ENCODE measurements around the gene ABTB1.

ABTB1 gene

GRCh38 chr3:127667119-127667681 is 5.6 kb upstream of the ABTB1 start:
- Histone ChIP-seq H3K4me3 (ENCODE audit: low read length) (no peak overlapping the region), H3K9ac (ENCODE audit: low read length) (no peak overlapping the region), H3K36me3 (ENCODE audit: control insufficient read depth, insufficient read depth, low read length) (no peaks in the 10 kb centered on the region), H3K27me3 (ENCODE audit: control insufficient read depth, insufficient read depth, low read length) (no peaks in the 10 kb centered on the region), H3K9me3 (ENCODE audit: control insufficient read depth, low read length) (no peaks in the 10 kb centered on the region), H3K4me1 (ENCODE audit: control insufficient read depth, insufficient read depth, low read length) (peaks cover 9% of the 10 kb centered on the region)

GRCh38 chr3:127668906-127669305 is 3.8 kb upstream of the ABTB1 start:
- Histone ChIP-seq H3K36me3 (ENCODE audit: control insufficient read depth, insufficient read depth, low read length) (no peaks in the 10 kb centered on the region), H3K9ac (ENCODE audit: low read length) (no peak overlapping the region), H3K4me3 (ENCODE audit: low read length) (no peak overlapping the region), H3K4me1 (ENCODE audit: control insufficient read depth, insufficient read depth, low read length) (peaks cover 16% of the 10 kb centered on the region), H3K9me3 (ENCODE audit: control insufficient read depth, low read length) (no peaks in the 10 kb centered on the region), H3K27me3 (ENCODE audit: control insufficient read depth, insufficient read depth, low read length) (no peaks in the 10 kb centered on the region)

DNA sequence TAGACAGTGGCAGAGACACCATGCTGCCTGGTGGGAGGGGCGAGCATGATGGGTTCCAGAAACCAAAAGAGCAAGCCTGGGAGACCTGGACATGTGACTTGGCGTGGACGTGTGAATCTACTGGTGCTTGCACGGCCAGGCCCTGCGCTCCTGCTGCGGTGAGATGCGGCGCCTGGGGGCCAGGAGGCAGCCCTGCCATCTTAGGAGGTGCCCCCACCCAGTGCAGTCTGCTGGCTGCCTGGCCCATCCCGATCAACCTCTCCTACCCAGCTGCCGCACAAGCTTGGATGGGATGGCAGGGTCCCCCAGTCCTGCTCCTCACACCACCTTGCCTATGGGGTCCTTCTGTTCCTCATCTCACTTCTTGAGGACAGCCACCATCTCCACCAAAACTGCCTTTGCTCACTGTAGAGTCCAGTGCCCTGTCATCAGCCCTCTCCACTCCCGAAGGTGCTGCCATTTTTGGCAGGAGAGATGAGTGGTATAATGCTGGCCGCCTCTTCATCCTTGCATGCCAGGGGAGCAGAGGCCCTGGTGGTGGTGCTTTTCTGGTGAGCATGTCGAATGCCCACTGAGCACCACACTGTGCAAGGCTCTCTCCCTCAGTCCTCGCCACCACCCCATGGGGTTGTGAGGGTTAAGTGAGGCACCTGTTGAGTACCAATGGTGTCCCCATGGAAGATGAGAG is 3.1 kb upstream of the ABTB1 start:
- Histone ChIP-seq H3K9me3 (ENCODE audit: control insufficient read depth, low read length) (no peaks in the 10 kb centered on the region), H3K4me3 (ENCODE audit: low read length) (no peak overlapping the region), H3K27me3 (ENCODE audit: control insufficient read depth, insufficient read depth, low read length) (no peaks in the 10 kb centered on the region), H3K9ac (ENCODE audit: low read length) (no peak overlapping the region), H3K36me3 (ENCODE audit: control insufficient read depth, insufficient read depth, low read length) (no peaks in the 10 kb centered on the region), H3K4me1 (ENCODE audit: control insufficient read depth, insufficient read depth, low read length) (peaks cover 18% of the 10 kb centered on the region)

DNA sequence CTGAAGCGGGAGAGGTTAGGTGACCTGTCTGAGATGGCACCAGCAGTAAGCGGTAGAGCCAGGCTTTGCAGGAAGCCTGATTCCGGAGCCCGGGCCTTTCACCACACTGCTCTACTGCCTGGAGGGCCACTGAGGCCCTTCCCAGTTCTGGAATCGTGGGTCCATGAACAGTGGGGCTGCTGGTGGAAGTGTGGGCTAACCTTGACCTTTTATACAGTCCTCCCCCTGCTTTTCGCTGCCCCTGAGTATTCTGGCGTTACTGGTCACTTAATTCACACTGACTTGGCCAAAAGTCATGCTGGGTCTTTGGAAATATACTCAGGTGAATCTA is 2.6 kb upstream of the ABTB1 start:
- H3K9ac ChIP-seq (ENCODE audit: low read length), result no peak overlapping the region
- no peaks in the 10 kb centered on the region for H3K9me3 ChIP-seq (ENCODE audit: control insufficient read depth, low read length)
- no peak overlapping the region for H3K4me3 ChIP-seq (ENCODE audit: low read length)

DNA sequence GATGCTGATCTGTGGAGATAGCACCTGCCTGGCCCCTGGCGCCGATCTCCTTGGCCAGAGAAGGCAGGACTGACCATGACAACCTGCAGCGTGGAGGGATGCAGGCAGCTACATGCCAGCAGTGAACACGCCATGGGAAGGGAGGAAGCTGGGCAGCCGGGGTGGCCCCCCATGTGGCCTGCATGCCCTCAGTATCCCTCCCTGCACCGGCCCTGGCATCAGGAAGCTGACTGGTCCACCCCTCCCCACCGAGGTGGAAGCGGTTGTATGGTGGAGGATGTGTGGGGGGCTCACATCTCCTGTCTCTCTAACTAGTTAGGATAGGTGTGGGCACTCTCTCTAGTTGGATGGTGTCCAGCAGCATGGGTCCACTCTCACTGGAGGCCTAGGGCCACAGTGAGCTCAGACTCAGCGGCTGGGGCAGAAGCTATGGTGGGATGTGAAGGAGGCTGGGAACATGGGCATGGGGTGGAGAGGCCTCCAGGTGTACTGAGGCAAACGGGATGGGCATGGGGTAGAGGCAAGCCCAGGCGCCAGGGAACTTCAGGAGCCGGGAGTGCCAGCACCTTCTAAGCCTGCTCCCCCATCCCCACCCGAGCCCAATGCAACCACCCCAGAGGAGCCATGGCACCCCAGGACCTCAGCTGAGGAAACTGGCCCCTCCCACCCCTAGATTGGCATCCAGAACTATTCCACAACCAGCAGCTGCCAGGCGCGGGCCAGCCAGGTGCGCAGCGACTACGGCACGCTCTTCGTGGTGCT is 1.8 kb upstream of the ABTB1 start:
- Histone ChIP-seq H3K9me3 (ENCODE audit: control insufficient read depth, low read length) (no peaks in the 10 kb centered on the region), H3K27me3 (ENCODE audit: control insufficient read depth, insufficient read depth, low read length) (no peaks in the 10 kb centered on the region), H3K4me1 (ENCODE audit: control insufficient read depth, insufficient read depth, low read length) (peaks cover 18% of the 10 kb centered on the region), H3K9ac (ENCODE audit: low read length) (no peak overlapping the region), H3K36me3 (ENCODE audit: control insufficient read depth, insufficient read depth, low read length) (peaks cover under 1% of the 10 kb centered on the region), H3K4me3 (ENCODE audit: low read length) (no peak overlapping the region)

More for the DNA sequence above, 2.6 kb upstream of the ABTB1 start:
- Histone ChIP-seq H3K27me3 (ENCODE audit: control insufficient read depth, insufficient read depth, low read length) (no peaks in the 10 kb centered on the region), H3K4me1 (ENCODE audit: control insufficient read depth, insufficient read depth, low read length) (peaks cover 18% of the 10 kb centered on the region), H3K36me3 (ENCODE audit: control insufficient read depth, insufficient read depth, low read length) (no peaks in the 10 kb centered on the region)

- no peaks in the 10 kb centered on the region for H3K27me3 ChIP-seq (ENCODE audit: control insufficient read depth, insufficient read depth, low read length)
- H3K9me3 ChIP-seq (ENCODE audit: control insufficient read depth, low read length), result no peaks in the 10 kb centered on the region
- peak overlapping the region; percentile 80 for H3K4me3 ChIP-seq (ENCODE audit: low read length)
- H3K9ac ChIP-seq (ENCODE audit: low read length), result peak overlapping the region; percentile 94
- H3K4me1 ChIP-seq (ENCODE audit: control insufficient read depth, insufficient read depth, low read length), result peaks cover 18% of the 10 kb centered on the region
- H3K36me3 ChIP-seq (ENCODE audit: control insufficient read depth, insufficient read depth, low read length), result peaks cover 4% of the 10 kb centered on the region
These were observed 976 bp upstream of the ABTB1 start for GRCh38 chr3:127671523-127672428.

- peak overlapping the region; percentile 20 for H3K4me3 ChIP-seq (ENCODE audit: low read length)
- peak overlapping the region; percentile 83 for H3K9ac ChIP-seq (ENCODE audit: low read length)
- peaks cover 18% of the 10 kb centered on the region for H3K4me1 ChIP-seq (ENCODE audit: control insufficient read depth, insufficient read depth, low read length)
- no peaks in the 10 kb centered on the region for H3K27me3 ChIP-seq (ENCODE audit: control insufficient read depth, insufficient read depth, low read length)
- H3K36me3 ChIP-seq (ENCODE audit: control insufficient read depth, insufficient read depth, low read length), result peaks cover 4% of the 10 kb centered on the region
- H3K9me3 ChIP-seq (ENCODE audit: control insufficient read depth, low read length), result no peaks in the 10 kb centered on the region
These were observed 694 bp downstream of the ABTB1 start for GRCh38 chr3:127673191-127674100.

DNA sequence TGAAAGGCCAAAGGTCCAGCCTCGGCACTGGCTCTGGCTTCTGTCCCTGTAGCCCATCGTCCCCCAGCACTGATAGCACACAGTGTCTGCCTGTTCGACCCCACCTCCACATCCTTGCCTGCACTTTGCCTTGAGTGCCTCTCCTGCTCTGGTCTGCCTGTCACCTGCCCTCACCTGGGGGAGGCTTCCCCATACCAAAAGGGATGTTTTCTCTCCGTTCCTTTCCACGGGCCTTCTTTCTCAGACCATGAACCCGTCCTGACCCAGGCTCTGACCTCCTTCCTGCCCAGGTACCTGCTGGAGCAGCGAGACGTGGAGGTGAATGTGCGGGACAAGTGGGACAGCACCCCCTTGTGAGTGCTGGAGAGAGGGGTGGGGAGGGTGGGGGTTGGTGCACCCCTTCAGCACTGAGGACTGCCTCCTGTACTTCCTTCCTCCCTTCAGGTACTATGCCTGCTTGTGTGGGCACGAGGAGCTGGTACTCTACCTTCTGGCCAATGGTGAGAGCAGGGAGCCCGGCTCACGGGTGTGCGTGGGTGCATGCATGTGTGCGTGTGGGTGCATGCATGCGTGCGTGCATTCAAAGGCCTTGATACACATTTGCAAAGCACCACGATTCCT is 1.5 kb downstream of the ABTB1 start:
- Histone ChIP-seq H3K36me3 (ENCODE audit: control insufficient read depth, insufficient read depth, low read length) (peaks cover 4% of the 10 kb centered on the region), H3K27me3 (ENCODE audit: control insufficient read depth, insufficient read depth, low read length) (no peaks in the 10 kb centered on the region), H3K9me3 (ENCODE audit: control insufficient read depth, low read length) (no peaks in the 10 kb centered on the region), H3K4me1 (ENCODE audit: control insufficient read depth, insufficient read depth, low read length) (peaks cover 18% of the 10 kb centered on the region), H3K9ac (ENCODE audit: low read length) (no peak overlapping the region), H3K4me3 (ENCODE audit: low read length) (peak overlapping the region; percentile 20)

DNA sequence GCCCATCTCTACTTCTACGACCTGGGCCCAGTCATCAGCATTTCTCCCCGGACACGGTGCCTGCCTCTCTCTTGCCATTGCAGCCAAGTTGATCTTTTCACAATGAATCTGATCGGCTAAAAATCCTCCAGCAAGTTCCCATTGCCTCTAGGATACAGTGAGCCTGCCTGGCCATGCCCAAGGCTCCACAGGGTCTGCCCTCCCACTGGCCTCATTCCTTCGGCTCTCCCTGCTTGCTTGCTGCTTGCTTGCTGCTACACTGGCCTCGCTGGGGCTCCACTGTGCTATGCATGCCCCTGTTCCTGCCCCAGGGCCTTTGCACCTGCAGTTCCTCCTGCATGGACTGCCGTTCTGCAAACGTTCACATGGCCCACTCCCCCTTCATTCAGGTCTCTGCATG is 2.0 kb downstream of the ABTB1 start:
- Histone ChIP-seq H3K4me3 (ENCODE audit: low read length) (no peak overlapping the region), H3K27me3 (ENCODE audit: control insufficient read depth, insufficient read depth, low read length) (no peaks in the 10 kb centered on the region), H3K4me1 (ENCODE audit: control insufficient read depth, insufficient read depth, low read length) (peaks cover 18% of the 10 kb centered on the region), H3K9ac (ENCODE audit: low read length) (no peak overlapping the region), H3K9me3 (ENCODE audit: control insufficient read depth, low read length) (no peaks in the 10 kb centered on the region), H3K36me3 (ENCODE audit: control insufficient read depth, insufficient read depth, low read length) (peaks cover 4% of the 10 kb centered on the region)

DNA sequence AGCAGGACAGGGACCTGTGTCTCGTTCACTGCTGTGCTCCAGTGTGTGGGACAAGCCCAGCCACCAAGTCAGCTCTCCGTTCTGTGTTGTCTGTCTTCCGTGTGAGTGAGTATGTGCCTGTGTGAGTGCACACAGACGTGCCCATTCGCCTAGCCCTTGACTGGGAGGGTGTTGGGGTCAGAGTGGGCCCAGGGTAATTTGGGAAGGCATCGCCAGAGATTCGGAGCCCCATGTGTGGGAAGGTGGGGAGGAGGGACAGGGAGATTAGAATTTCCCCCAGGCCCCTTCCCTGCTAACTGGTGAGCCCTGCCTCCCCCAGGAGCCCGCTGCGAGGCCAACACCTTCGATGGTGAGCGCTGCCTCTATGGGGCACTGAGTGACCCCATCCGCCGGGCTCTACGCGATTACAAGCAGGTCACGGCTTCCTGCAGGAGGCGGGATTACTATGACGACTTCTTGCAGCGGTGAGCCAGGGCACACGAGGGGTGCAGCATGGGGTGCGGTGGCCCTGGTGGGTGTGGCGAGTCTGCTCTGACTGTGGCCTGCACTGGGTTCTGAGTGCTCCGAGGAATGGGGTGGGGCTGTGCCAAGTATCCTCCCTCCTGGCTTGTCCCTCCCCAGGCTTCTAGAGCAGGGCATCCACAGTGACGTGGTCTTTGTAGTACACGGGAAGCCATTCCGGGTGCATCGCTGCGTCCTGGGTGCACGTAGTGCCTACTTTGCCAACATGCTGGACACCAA is 3.1 kb downstream of the ABTB1 start:
- no peaks in the 10 kb centered on the region for H3K9me3 ChIP-seq (ENCODE audit: control insufficient read depth, low read length)
- peaks cover 4% of the 10 kb centered on the region for H3K36me3 ChIP-seq (ENCODE audit: control insufficient read depth, insufficient read depth, low read length)
- no peak overlapping the region for H3K9ac ChIP-seq (ENCODE audit: low read length)
- H3K27me3 ChIP-seq (ENCODE audit: control insufficient read depth, insufficient read depth, low read length), result no peaks in the 10 kb centered on the region
- H3K4me3 ChIP-seq (ENCODE audit: low read length), result no peak overlapping the region
- H3K4me1 ChIP-seq (ENCODE audit: control insufficient read depth, insufficient read depth, low read length), result peaks cover 18% of the 10 kb centered on the region
